OCI-LY3 (cell line): Measurements from ENCODE around the gene HADH.

Source experiments
- H2AFZ ChIP-seq: fragments of 200-600, 300-600 bp; shearing (Covaris generic); 2 replicates; pipeline ENCODE4 v1.6.0; 2014; ENCODE audit warnings: antibody characterized with exemption, low read depth, low read length
- H3K27ac ChIP-seq: fragments of 200-600, 300-600 bp; sonication (generic); 2 replicates; pipeline ENCODE4 v1.5.1; 2014; ENCODE audit warnings: mild to moderate bottlenecking, low read length, moderate library complexity, mixed read lengths
- H3K27me3 ChIP-seq: fragments of 200-600, 300-600 bp; sonication (generic); 2 replicates; pipeline ENCODE4 v1.6.1; 2014; ENCODE audit warnings: low read depth, low read length, mixed read lengths
- H3K36me3 ChIP-seq: fragments of 200-600, 300-600 bp; sonication (generic); replicated peaks from 2 replicates; pipeline ENCODE3; 2014; ENCODE audit warnings: low read depth, low read length, mixed read lengths
- H3K4me1 ChIP-seq: fragments of 300-600, 200-600 bp; sonication (generic); 2 replicates; pipeline ENCODE4 v1.6.1; 2014; ENCODE audit warnings: low read length, mixed read lengths
- H3K4me2 ChIP-seq: fragments of 200-600, 300-600 bp; sonication (generic); 2 replicates; pipeline ENCODE4 v1.6.1; 2014; ENCODE audit warnings: low read length, mixed read lengths
- H3K4me3 ChIP-seq: fragments of 300-600, 200-600 bp; sonication (generic); 2 replicates; pipeline ENCODE4 v1.5.1; 2014; ENCODE audit warnings: antibody characterized with exemption, mild to moderate bottlenecking, low read length, moderate library complexity
- H3K79me2 ChIP-seq: fragments of 300-600, 200-600 bp; shearing (Covaris generic); 2 replicates; pipeline ENCODE4 v1.6.1; 2014; ENCODE audit warnings: mild to moderate bottlenecking, low read length, mixed read lengths
- H3K9ac ChIP-seq: fragments of 300-600, 200-600 bp; shearing (Covaris generic); 2 replicates; pipeline ENCODE4 v1.6.0; 2014; ENCODE audit warnings: mild to moderate bottlenecking, low read length, moderate library complexity
- H3K9me3 ChIP-seq: fragments of 200-600, 300-600 bp; shearing (Covaris generic); 2 replicates; pipeline ENCODE4 v1.6.1; 2014; ENCODE audit warnings: low read length, mixed read lengths; ENCODE audit not compliant: insufficient read depth
- H4K20me1 ChIP-seq: fragments of 200-600, 300-600 bp; sonication (generic); 2 replicates; pipeline ENCODE4 v1.6.1; 2016; ENCODE audit warnings: low read length, mixed read lengths; ENCODE audit not compliant: insufficient read depth
- CTCF ChIP-seq: fragments of 200-600, 300-600 bp; sonication (generic); IDR thresholded peaks from 2 replicates; pipeline ENCODE4 v1.5.1; 2014; ENCODE audit warnings: antibody characterized with exemption, low read length, low read depth
- EZH2phosphoT487 ChIP-seq: fragments of 200-600 bp; shearing (Covaris generic); IDR thresholded peaks from 2 replicates; pipeline ENCODE4 v1.6.1; 2018; ENCODE audit warnings: antibody characterized with exemption, mixed run types, low read depth

Gene HADH

GRCh38 chr4:108003982-108004515, 14.4 kb downstream of the HADH start:
- H3K4me2 ChIP-seq: peak overlapping the region; percentile 30

GRCh38 chr4:108004646-108005045, 15.0 kb downstream of the HADH start:
- H3K27ac ChIP-seq: no peak overlapping the region; the same call in 1 of the 2 replicates
- peaks cover 48% of the 10 kb centered on the region for H3K36me3 ChIP-seq
- no peak overlapping the region for H2AFZ ChIP-seq
- H4K20me1 ChIP-seq: peaks cover 22% of the 10 kb centered on the region
- H3K4me1 ChIP-seq: peaks cover 14% of the 10 kb centered on the region
- H3K4me3 ChIP-seq: no peak overlapping the region
- no peaks in the 10 kb centered on the region for H3K9me3 ChIP-seq
- no peak overlapping the region for H3K9ac ChIP-seq
- H3K27me3 ChIP-seq: no peaks in the 10 kb centered on the region
- no peak for TF ChIP-seq CTCF
- no peak for TF ChIP-seq EZH2phosphoT487
- no peak overlapping the region for H3K4me2 ChIP-seq
- H3K79me2 ChIP-seq: peaks cover 65% of the 10 kb centered on the region

More at GRCh38 chr4:108003982-108004515, 14.4 kb downstream of the HADH start:
- peaks cover 52% of the 10 kb centered on the region for H3K36me3 ChIP-seq
- H3K4me1 ChIP-seq: peaks cover 14% of the 10 kb centered on the region
- H4K20me1 ChIP-seq: peaks cover 23% of the 10 kb centered on the region
- no peaks in the 10 kb centered on the region for H3K9me3 ChIP-seq
- H3K4me3 ChIP-seq: no peak overlapping the region
- H3K79me2 ChIP-seq: peaks cover 67% of the 10 kb centered on the region
- no peak overlapping the region for H2AFZ ChIP-seq
- H3K9ac ChIP-seq: no peak overlapping the region
- no peak for TF ChIP-seq CTCF
- TF ChIP-seq EZH2phosphoT487: no peak
- no peaks in the 10 kb centered on the region for H3K27me3 ChIP-seq
- peak overlapping the region; percentile 3; the same call in 1 of the 2 replicates for H3K27ac ChIP-seq

DNA sequence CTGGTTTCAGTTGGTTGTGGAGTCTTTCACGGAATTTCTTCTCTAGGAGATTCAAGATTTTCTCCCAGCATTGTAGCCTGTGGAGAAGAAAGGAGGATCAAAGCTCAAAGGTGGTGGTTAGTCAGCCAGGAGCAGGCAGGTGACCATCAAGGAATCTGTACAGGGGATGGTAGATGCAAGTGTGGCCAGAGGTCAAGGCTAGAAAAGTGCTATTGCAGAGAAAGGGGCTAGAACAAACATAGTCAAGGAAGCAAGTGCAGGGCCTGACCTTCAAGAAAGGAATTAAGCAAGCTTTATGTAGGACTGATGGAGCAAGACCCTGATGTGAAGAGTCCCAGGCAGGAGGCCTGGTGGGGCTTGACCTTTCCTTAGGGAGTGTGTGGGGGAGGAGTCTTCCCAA, 16.1 kb downstream of the HADH start:
- H3K27ac ChIP-seq: no peak overlapping the region
- H3K4me3 ChIP-seq: no peak overlapping the region
- TF ChIP-seq EZH2phosphoT487 (no peak), CTCF (no peak)
- H3K9me3 ChIP-seq: no peaks in the 10 kb centered on the region
- no peak overlapping the region for H2AFZ ChIP-seq
- H3K4me2 ChIP-seq: no peak overlapping the region
- peaks cover 56% of the 10 kb centered on the region for H3K79me2 ChIP-seq
- H3K36me3 ChIP-seq: peaks cover 40% of the 10 kb centered on the region
- no peak overlapping the region for H3K9ac ChIP-seq
- peaks cover 22% of the 10 kb centered on the region for H4K20me1 ChIP-seq
- no peaks in the 10 kb centered on the region for H3K27me3 ChIP-seq
- H3K4me1 ChIP-seq: peaks cover 14% of the 10 kb centered on the region

- Histone ChIP-seq H4K20me1 (peaks cover 22% of the 10 kb centered on the region), H3K9me3 (no peaks in the 10 kb centered on the region), H3K27ac (no peak overlapping the region), H2AFZ (no peak overlapping the region), H3K36me3 (peaks cover 38% of the 10 kb centered on the region), H3K4me2 (no peak overlapping the region), H3K4me1 (peaks cover 14% of the 10 kb centered on the region), H3K9ac (no peak overlapping the region), H3K79me2 (peaks cover 53% of the 10 kb centered on the region), H3K27me3 (no peaks in the 10 kb centered on the region), H3K4me3 (no peak overlapping the region)
- TF ChIP-seq EZH2phosphoT487 (no peak), CTCF (no peak)
Observed at GRCh38 chr4:108006361-108006760, 16.7 kb downstream of the HADH start.
